GM20000 (cell line): ENCODE results near the gene SOD1.

Experiments used
- DNase-seq: peaks from one replicate; pipeline ENCODE4 v3.0.0; 2012; ENCODE audit warnings: low spot score
- CTCF ChIP-seq: IDR thresholded peaks from 2 replicates; pipeline ENCODE4 v1.5.1; 2012; ENCODE audit warnings: mild to moderate bottlenecking, control low read depth; ENCODE audit errors: extremely low read depth, missing control alignments

Gene SOD1

GRCh38 chr21:31667639-31668038, 8.1 kb downstream of the SOD1 start:
- no peak for DNase-seq
- no peak for TF ChIP-seq CTCF

GRCh38 chr21:31668651-31669491, 9.4 kb downstream of the SOD1 start:
- TF ChIP-seq CTCF, result no peak
- no peak for DNase-seq

GRCh38 chr21:31670070-31670469, 10.6 kb downstream of the SOD1 start:
- no peak for TF ChIP-seq CTCF
- DNase-seq, result no peak

DNA sequence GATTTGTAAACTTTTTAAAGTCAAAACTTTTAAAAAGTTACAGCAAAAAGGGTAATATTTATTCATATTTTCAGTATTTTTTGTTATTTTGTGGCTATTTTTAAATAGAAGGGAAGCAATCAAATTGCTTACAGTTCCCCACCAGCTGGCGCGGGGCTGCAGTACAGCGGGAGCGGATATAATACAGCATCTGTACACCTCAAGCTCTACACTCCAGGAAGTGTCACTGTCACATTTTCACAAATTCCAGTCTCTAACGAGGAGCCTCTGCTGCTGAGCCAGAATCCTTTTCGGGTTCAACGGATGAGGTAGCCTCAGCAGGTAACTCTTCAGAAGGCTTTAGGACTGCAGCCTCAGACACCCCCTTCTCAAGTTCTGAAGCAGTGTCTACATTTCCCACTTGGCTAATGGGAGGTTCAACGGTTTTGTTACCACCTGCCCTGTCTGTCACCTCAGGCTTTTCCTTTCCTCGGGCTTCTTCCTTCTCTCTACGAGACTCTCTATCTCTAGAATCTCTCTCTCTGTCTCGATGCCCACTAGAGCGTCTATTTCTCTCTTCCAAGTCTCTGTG, 11.7 kb downstream of the SOD1 start:
- DNase-seq, result no peak
- TF ChIP-seq CTCF, result no peak

- DNase-seq, result no peak
- no peak for TF ChIP-seq CTCF
Observed at GRCh38 chr21:31671931-31672330, 12.4 kb downstream of the SOD1 start.

- DNase-seq, result no peak
- TF ChIP-seq CTCF, result no peak
Observed at GRCh38 chr21:31673321-31673912, 13.9 kb downstream of the SOD1 start.

GRCh38 chr21:31675318-31675717, 15.8 kb downstream of the SOD1 start:
- no peak for DNase-seq
- no peak for TF ChIP-seq CTCF
